ENCODE data around the gene SLC33A1. TPM values are rescaled to one million over a fixed set of nuclear protein-coding genes. Genes with fewer than 3 reads are reported as not detected.

The SLC33A1 gene
- total RNA-seq, 1 experiment from 2014 or later = 23.3 TPM

DNA sequence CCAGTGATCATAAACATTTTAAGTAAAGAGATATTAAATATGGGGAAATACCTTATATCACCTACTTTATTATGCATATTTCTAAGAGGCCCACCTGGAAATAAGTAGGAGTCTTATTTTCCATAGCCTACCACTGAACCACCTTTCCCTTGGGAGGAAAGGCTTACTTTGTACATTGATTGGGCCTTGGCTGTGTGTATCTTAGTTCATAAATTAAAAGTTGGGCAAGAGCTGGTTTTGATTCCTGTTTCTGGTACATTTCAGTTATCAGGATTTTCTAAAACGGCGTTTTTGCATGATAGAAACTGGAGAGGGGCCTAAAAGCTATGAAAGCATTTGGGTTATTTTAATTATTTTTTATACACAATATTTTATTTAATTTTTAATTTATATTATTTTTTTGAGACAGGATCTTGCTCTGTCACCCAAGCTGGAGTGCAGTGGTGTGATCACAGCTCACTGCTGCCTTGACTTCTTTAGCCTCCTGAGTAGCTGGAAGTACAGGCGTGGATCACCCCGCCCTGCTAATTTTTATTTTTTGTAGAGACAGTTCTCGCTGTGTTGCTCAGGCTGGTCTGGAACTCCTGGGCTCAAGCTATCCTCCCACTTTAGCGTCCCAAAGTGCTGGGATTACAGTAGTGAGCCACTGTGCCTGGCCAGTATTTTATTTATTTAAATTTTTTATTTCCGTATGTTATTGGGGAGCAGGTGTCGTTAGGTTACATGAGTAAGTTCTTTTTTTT is 18.8 kb upstream of the SLC33A1 start:
- ATAC-seq (no peak), DNase-seq (ENCODE audit: low read depth, low spot score) (no peak)
- TF ChIP-seq POLR2AphosphoS5 (IDR thresholded peaks at IDR 0.05; ENCODE audit: low read depth, low read length) (no peak), SRF (IDR thresholded peaks at IDR 0.05; ENCODE audit: low read depth) (no peak), ZNF274 (IDR thresholded peaks at IDR 0.05; ENCODE audit: low read depth, low read length) (no peak), SP1 (IDR thresholded peaks at IDR 0.05; ENCODE audit: low read depth) (no peak), POLR2A (IDR thresholded peaks at IDR 0.05; ENCODE audit: borderline replicate concordance, extremely low read depth, insufficient read depth, insufficient read length) (no peak)
- TF ChIP-seq, protein P1, sequence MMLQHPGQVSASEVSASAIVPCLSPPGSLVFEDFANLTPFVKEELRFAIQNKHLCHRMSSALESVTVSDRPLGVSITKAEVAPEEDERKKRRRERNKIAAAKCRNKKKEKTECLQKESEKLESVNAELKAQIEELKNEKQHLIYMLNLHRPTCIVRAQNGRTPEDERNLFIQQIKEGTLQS (IDR thresholded peaks at IDR 0.05) = no peak
- TF ChIP-seq, protein P2, sequence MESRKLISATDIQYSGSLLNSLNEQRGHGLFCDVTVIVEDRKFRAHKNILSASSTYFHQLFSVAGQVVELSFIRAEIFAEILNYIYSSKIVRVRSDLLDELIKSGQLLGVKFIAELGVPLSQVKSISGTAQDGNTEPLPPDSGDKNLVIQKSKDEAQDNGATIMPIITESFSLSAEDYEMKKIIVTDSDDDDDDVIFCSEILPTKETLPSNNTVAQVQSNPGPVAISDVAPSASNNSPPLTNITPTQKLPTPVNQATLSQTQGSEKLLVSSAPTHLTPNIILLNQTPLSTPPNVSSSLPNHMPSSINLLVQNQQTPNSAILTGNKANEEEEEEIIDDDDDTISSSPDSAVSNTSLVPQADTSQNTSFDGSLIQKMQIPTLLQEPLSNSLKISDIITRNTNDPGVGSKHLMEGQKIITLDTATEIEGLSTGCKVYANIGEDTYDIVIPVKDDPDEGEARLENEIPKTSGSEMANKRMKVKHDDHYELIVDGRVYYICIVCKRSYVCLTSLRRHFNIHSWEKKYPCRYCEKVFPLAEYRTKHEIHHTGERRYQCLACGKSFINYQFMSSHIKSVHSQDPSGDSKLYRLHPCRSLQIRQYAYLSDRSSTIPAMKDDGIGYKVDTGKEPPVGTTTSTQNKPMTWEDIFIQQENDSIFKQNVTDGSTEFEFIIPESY (IDR thresholded peaks at IDR 0.05; ENCODE audit: extremely low read depth, insufficient replicate concordance, low read length) = no peak
- H3K9me3 ChIP-seq (ENCODE audit: control insufficient read depth in 1 of 2, insufficient read depth in 1 of 2, low read depth in 1 of 2, low read length in 2 of 2) = no peaks in the 10 kb centered on the region
- H3K4me2 ChIP-seq (ENCODE audit: low read length) = peak overlapping the region; percentile 91; the same call in 1 of the 2 replicates
- H3K36me3 ChIP-seq (ENCODE audit: control insufficient read depth in 1 of 2, insufficient read depth in 2 of 2, low read length in 2 of 2) = no peaks in the 10 kb centered on the region
- peaks cover 0 to 25% of the 10 kb centered on the region in 2 experiments; a peak in 3 of 4 replicates for H3K4me1 ChIP-seq (ENCODE audit: control insufficient read depth in 1 of 2, insufficient read depth in 2 of 2, low read length in 2 of 2)
- ChIA-PET RAD21 (ENCODE audit: low non-redundant PET in 1 of 2, low total read pairs in 2 of 2, uncharacterized antibody in 2 of 2, unreplicated experiment in 2 of 2) (no interaction called here), POLR2A (interaction anchor here (0.7 kb wide), 1 partner anchor 14 kb away, joined by 4 read pairs; no protein-coding TSS in a partner anchor), CTCF (no interaction called here)
- no peaks in the 10 kb centered on the region for H3K9me2 ChIP-seq (ENCODE audit: insufficient read depth)
- peaks cover 75% of the 10 kb centered on the region for H3K79me2 ChIP-seq (ENCODE audit: insufficient read depth, low read length)
- no TSS peak for BruUV-seq (replicated peaks)
- intact Hi-C loops (cut with micrococcal nuclease) = loop anchor here (5.0 kb wide), 1 partner anchor 126 kb away; the partner anchor contains the start of gene PLCH1
- H3K9ac ChIP-seq (ENCODE audit: low read length) = no peak overlapping the region; the same call in 1 of the 2 replicates
- no peak overlapping the region for H3K4me3 ChIP-seq (replicated peaks in 1 of 2; ENCODE audit: low read depth in 1 of 2, low read length in 2 of 2)
- H3K27ac ChIP-seq (ENCODE audit: low read depth, low read length) = no peak overlapping the region
- H4K20me1 ChIP-seq (ENCODE audit: insufficient read depth) = peaks cover 34% of the 10 kb centered on the region; the same call in 1 of the 2 replicates
- no peak overlapping the region for H2AFZ ChIP-seq (ENCODE audit: low read depth, low read length, poor library complexity, severe bottlenecking)
- no peaks in the 10 kb centered on the region for H3K27me3 ChIP-seq (ENCODE audit: insufficient read depth, low read length)

Measured in HCT116 (cell line).